PC-9 (cell line): ENCODE data around the gene PEX26.

ENCODE experiments used
- CTCF ChIP-seq: fragments of 200-600 bp; sonication (generic); conservative IDR thresholded peaks from 2 replicates; pipeline ENCODE4 v1.6.1; 2017; ENCODE audit warnings: mixed run types, antibody characterized with exemption, mild to moderate bottlenecking, moderate library complexity
- EZH2 ChIP-seq: fragments of 200-600 bp; sonication (generic); IDR thresholded peaks from 2 replicates; pipeline ENCODE4 v1.8.0; 2017; ENCODE audit warnings: antibody characterized with exemption, low read depth

DNA sequence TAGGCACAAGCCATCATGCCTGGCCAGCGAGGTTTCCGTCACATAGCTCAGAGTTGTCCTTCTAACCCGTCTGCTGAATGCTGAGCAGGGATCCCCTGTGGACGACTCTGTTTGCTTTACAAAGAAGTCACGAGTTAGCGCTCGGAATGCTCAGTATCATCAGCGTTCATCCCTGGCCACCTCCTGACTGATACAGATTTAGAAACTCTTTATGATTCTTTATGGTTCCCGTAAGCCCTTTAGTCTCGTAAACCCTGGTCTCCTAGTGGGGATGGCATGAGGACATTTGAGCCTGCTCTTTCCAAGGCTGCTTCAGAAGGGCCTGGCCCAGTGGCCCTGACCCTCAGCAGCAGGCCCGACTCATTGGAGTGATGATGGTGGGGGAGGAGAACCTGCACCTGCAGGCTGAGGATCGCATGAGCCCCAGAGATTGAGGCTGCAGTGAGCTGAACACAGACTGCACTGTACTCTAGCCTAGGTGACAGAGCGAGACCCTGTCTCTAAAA lies 9.6 kb downstream of the PEX26 start:
- TF ChIP-seq CTCF (no peak), EZH2 (no peak)
